AG10803 (cell line): ENCODE data around the gene POLR2L.

ENCODE experiments used
- DNase-seq: peaks from one replicate; pipeline ENCODE4 v3.0.0; 2010; ENCODE audit warnings: low read depth
- H3K4me3 ChIP-seq: 2 replicates; pipeline ENCODE4 v1.5.1; 2011; ENCODE audit warnings: mild to moderate bottlenecking, low read length, control low read depth
- CTCF ChIP-seq: conservative IDR thresholded peaks from 2 replicates; pipeline ENCODE4 v1.5.1; 2011; ENCODE audit warnings: mild to moderate bottlenecking, low read length, control low read depth, inconsistent platforms

POLR2L gene

GRCh38 chr11:875769-876301, 33.5 kb upstream of the POLR2L start:
- no peak for DNase-seq
- TF ChIP-seq CTCF, result no peak
- H3K4me3 ChIP-seq, result no peak overlapping the region

GRCh38 chr11:875203-875602, 32.9 kb upstream of the POLR2L start:
- TF ChIP-seq CTCF, result no peak
- no peak for DNase-seq
- H3K4me3 ChIP-seq, result no peak overlapping the region

- no peak overlapping the region for H3K4me3 ChIP-seq
- no peak for DNase-seq
- TF ChIP-seq CTCF, result no peak
Observed at GRCh38 chr11:873706-874105, 31.4 kb upstream of the POLR2L start.

GRCh38 chr11:872799-873198, 30.5 kb upstream of the POLR2L start:
- H3K4me3 ChIP-seq, result no peak overlapping the region
- no peak for DNase-seq
- no peak for TF ChIP-seq CTCF

DNA sequence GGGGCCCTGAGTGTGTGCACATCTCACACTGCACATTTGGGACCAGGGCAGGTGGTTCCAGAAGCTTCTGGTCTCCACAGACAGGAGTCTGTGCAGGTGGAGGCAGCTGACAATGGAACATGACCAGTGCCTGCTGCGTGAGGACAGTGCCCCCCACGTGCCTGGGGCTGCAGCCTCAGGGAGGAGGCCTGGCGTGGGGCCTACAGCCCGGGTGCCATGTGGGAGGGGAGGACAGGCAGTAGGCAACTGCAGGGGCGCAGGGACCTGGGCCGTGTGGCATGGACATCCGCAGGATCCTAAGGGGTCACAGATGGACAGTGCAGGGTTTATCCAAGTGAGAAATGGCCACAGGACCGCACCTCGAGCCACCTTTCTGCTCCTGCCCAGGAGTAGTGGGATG, 29.1 kb upstream of the POLR2L start:
- DNase-seq, result no peak
- no peak for TF ChIP-seq CTCF
- H3K4me3 ChIP-seq, result no peak overlapping the region

GRCh38 chr11:870418-870817, 28.1 kb upstream of the POLR2L start:
- TF ChIP-seq CTCF, result no peak
- H3K4me3 ChIP-seq, result no peak overlapping the region
- DNase-seq, result no peak

DNA sequence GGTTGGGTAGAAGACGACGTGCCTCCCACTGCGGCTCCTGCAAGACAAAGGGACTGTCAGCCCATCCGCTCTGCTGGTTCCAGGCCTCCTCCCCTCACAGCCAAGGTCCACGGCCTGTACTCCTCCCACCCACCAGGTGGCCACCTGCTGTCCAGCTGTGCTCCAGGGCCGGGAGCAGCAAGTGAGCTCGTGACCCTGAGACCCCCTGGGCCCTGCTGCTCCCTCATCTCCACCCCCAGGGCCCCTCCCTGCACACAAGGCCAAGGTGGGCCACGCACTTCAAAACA, 27.7 kb upstream of the POLR2L start:
- peak; percentile 13 for TF ChIP-seq CTCF
- no peak overlapping the region for H3K4me3 ChIP-seq
- no peak for DNase-seq
